Measurements from ENCODE around the gene TINAGL1. TPM values are rescaled to one million over a fixed set of nuclear protein-coding genes. Genes with fewer than 3 reads are reported as not detected.

TINAGL1 gene
- total RNA-seq, 1 experiment from 2014 or later, result 16.0 TPM

- no peak for DNase-seq (ENCODE audit: low read depth)
Measured at GRCh38 chr1:31568895-31569595, 7.3 kb upstream of the TINAGL1 start.

- DNase-seq (ENCODE audit: low read depth), result no peak
Measured at GRCh38 chr1:31569596-31570173, 6.6 kb upstream of the TINAGL1 start.

- DNase-seq (ENCODE audit: low read depth), result no peak
Measured at GRCh38 chr1:31570228-31570627, 6.1 kb upstream of the TINAGL1 start.

GRCh38 chr1:31570906-31571305 lies 5.4 kb upstream of the TINAGL1 start:
- no peak for DNase-seq (ENCODE audit: low read depth)

- DNase-seq (ENCODE audit: low read depth), result no peak
Measured at GRCh38 chr1:31571340-31572295, 4.7 kb upstream of the TINAGL1 start.

GRCh38 chr1:31572323-31573104 lies 3.8 kb upstream of the TINAGL1 start:
- DNase-seq (ENCODE audit: low read depth), result no peak

GRCh38 chr1:31573261-31573660 lies 3.1 kb upstream of the TINAGL1 start:
- no peak for DNase-seq (ENCODE audit: low read depth)

- no peak for DNase-seq (ENCODE audit: low read depth)
Measured at GRCh38 chr1:31574749-31575368, 1.5 kb upstream of the TINAGL1 start.

- DNase-seq (ENCODE audit: low read depth), result no peak
Measured at GRCh38 chr1:31575369-31576140, 760 bp upstream of the TINAGL1 start.

- DNase-seq (ENCODE audit: low read depth), result no peak
Measured at GRCh38 chr1:31576743-31577455, 584 bp downstream of the TINAGL1 start.

GRCh38 chr1:31577515-31578192 lies 1.3 kb downstream of the TINAGL1 start:
- peak; percentile 38 for DNase-seq (ENCODE audit: low read depth)

- no peak for DNase-seq (ENCODE audit: low read depth)
Measured at GRCh38 chr1:31579374-31579773, 3.1 kb downstream of the TINAGL1 start.

GRCh38 chr1:31580513-31580870 lies 4.2 kb downstream of the TINAGL1 start:
- DNase-seq (ENCODE audit: low read depth), result no peak

- no peak for DNase-seq (ENCODE audit: low read depth)
Measured at GRCh38 chr1:31580891-31581603, 4.7 kb downstream of the TINAGL1 start.

GRCh38 chr1:31581821-31582810 lies 5.8 kb downstream of the TINAGL1 start:
- DNase-seq (ENCODE audit: low read depth), result no peak

GRCh38 chr1:31583082-31583994 lies 7.0 kb downstream of the TINAGL1 start:
- no peak for DNase-seq (ENCODE audit: low read depth)
